HepG2 (cell line): ENCODE measurements around the gene HAUS2. TPM values are rescaled to one million over a fixed set of nuclear protein-coding genes. Genes with fewer than 3 reads are reported as not detected.

Source experiments
- ARNT ChIP-seq: fragments of 450-650 bp; IDR thresholded peaks from 2 replicates; pipeline ENCODE4 v1.6.1; 2017
- EP300 ChIP-seq, 3 experiments: sonication (generic) in 1 of 3; formaldehyde crosslinking in 1 of 3; IDR thresholded peaks; 2 replicates each; pipeline versions ENCODE4 v1.5.1 to v1.6.1; 2011 to 2020; ENCODE audit warnings: low read depth in 2 of 3, low read length in 2 of 3, borderline replicate concordance in 1 of 3, improper control_type of control experiment in 1 of 3, mild to moderate bottlenecking in 1 of 3, missing genetic modification reagents in 1 of 3, moderate library complexity in 1 of 3
- FOSL1 ChIP-seq: sonication (generic); formaldehyde crosslinking; IDR thresholded peaks from 2 replicates; pipeline ENCODE4 v1.9.0; 2021; ENCODE audit warnings: missing genetic modification reagents, borderline replicate concordance
- FOXM1 ChIP-seq: sonication (generic); formaldehyde crosslinking; IDR thresholded peaks from 2 replicates; pipeline ENCODE4 v1.5.0; 2020; ENCODE audit warnings: missing genetic modification reagents
- GFI1 ChIP-seq: sonication (generic); formaldehyde crosslinking; IDR thresholded peaks from 2 replicates; pipeline ENCODE4 v1.5.0; 2020; ENCODE audit warnings: missing genetic modification reagents, mild to moderate bottlenecking, borderline replicate concordance
- HOXA5 ChIP-seq: sonication (generic); formaldehyde crosslinking; IDR thresholded peaks from 2 replicates; pipeline ENCODE4 v1.4.0; 2020; ENCODE audit warnings: missing genetic modification reagents
- KDM5A ChIP-seq: fragments of 200-600 bp; sonication (generic); IDR thresholded peaks from 2 replicates; pipeline ENCODE4 v1.7.0; 2018; ENCODE audit warnings: antibody characterized with exemption, mild to moderate bottlenecking, low read length, borderline replicate concordance
- MAFG ChIP-seq: sonication (generic); formaldehyde crosslinking; IDR thresholded peaks from 2 replicates; pipeline ENCODE4 v1.5.1; 2020; ENCODE audit warnings: mild to moderate bottlenecking, missing genetic modification reagents
- SP4 ChIP-seq: sonication (generic); formaldehyde crosslinking; IDR thresholded peaks from 2 replicates; pipeline ENCODE4 v1.8.1; 2023; ENCODE audit warnings: mild to moderate bottlenecking, missing genetic modification reagents
- TBL1XR1 ChIP-seq: fragments of 150-350 bp; IDR thresholded peaks from 2 replicates; pipeline ENCODE4 v1.6.1; 2014; ENCODE audit warnings: borderline replicate concordance, low read length; ENCODE audit not compliant: partially characterized antibody
- ZFP90 ChIP-seq: sonication (generic); formaldehyde crosslinking; IDR thresholded peaks from 2 replicates; pipeline ENCODE4 v1.8.0; 2022; ENCODE audit warnings: missing genetic modification reagents, mild to moderate bottlenecking, inconsistent platforms, borderline replicate concordance
- ZNF224 ChIP-seq: sonication (generic); formaldehyde crosslinking; IDR thresholded peaks from 2 replicates; pipeline ENCODE4 v1.5.0; 2020; ENCODE audit warnings: mild to moderate bottlenecking, missing genetic modification reagents
- ZNF329 ChIP-seq: sonication (generic); formaldehyde crosslinking; IDR thresholded peaks from 2 replicates; pipeline ENCODE4 v1.9.0; 2021; ENCODE audit warnings: low read depth, mild to moderate bottlenecking, missing genetic modification reagents
- ZNF34 ChIP-seq: sonication (generic); formaldehyde crosslinking; IDR thresholded peaks from 2 replicates; pipeline ENCODE4 v1.4.0; 2020; ENCODE audit warnings: mild to moderate bottlenecking, missing genetic modification reagents, borderline replicate concordance
- ZNF501 ChIP-seq: sonication (generic); formaldehyde crosslinking; IDR thresholded peaks from 2 replicates; pipeline ENCODE4 v1.5.1; 2020; ENCODE audit warnings: mild to moderate bottlenecking, moderate library complexity, missing genetic modification reagents
- ZNF563 ChIP-seq: sonication (generic); formaldehyde crosslinking; IDR thresholded peaks from 2 replicates; pipeline ENCODE4 v1.8.0; 2022; ENCODE audit warnings: mild to moderate bottlenecking, moderate library complexity, missing genetic modification reagents
- ZZZ3 ChIP-seq: sonication (generic); formaldehyde crosslinking; IDR thresholded peaks from 2 replicates; pipeline ENCODE4 v1.4.0; 2020; ENCODE audit warnings: missing genetic modification reagents, mild to moderate bottlenecking, borderline replicate concordance
- polyA plus RNA-seq, 8 experiments: library from polyadenylated mRNA; depleted of rRNA in 3 of 8; stranded (reverse) in 7 of 8; unstranded in 1 of 8; fragments of >200 nt; fragmentation: Illumina TruSeq in 4 of 8; extraction: Trizol in 4 of 8; gene quantifications; 2 replicates each; pipeline versions ENCODE4 v1.2.1 to v1.2.3, GENCODE V29; 2011 to 2016; ENCODE audit warnings: low read depth in 4 of 8, missing spikeins in 1 of 8, mixed read lengths in 1 of 8; ENCODE audit not compliant: insufficient read depth in 1 of 8
- total RNA-seq, 5 experiments: library from RNA; depleted of rRNA; stranded (reverse); fragments of >200 nt; fragmentation: Illumina TruSeq; extraction: Trizol; gene quantifications; 2 replicates each; pipeline ENCODE4 v1.2.3, GENCODE V29; 2016; ENCODE audit warnings: low read depth in 1 of 5
- TF ChIP-seq, protein P1 (sequence below): sonication (generic); formaldehyde crosslinking; IDR thresholded peaks from 2 replicates; pipeline ENCODE4 v1.5.0; 2020; ENCODE audit warnings: mild to moderate bottlenecking, missing genetic modification reagents, borderline replicate concordance
- TF ChIP-seq, protein P2 (sequence below): IDR thresholded peaks from 2 replicates; pipeline ENCODE4 v1.6.1; 2016; ENCODE audit warnings: low read depth, borderline replicate concordance
- TF ChIP-seq, protein P3 (sequence below): sonication (generic); formaldehyde crosslinking; IDR thresholded peaks from 2 replicates; pipeline ENCODE4 v1.4.0; 2020; ENCODE audit warnings: missing genetic modification reagents
- TF ChIP-seq, protein P4 (sequence below): sonication (generic); formaldehyde crosslinking; IDR thresholded peaks from 2 replicates; pipeline ENCODE4 v1.8.1; 2023; ENCODE audit warnings: missing genetic modification reagents, inconsistent platforms, borderline replicate concordance

HAUS2 gene
- total and polyA plus RNA-seq, 2 of the 13 experiments (the other 11 are each of a cell fraction or from before 2014, with no cell fraction given), result 11.6 to 32.9 TPM

DNA sequence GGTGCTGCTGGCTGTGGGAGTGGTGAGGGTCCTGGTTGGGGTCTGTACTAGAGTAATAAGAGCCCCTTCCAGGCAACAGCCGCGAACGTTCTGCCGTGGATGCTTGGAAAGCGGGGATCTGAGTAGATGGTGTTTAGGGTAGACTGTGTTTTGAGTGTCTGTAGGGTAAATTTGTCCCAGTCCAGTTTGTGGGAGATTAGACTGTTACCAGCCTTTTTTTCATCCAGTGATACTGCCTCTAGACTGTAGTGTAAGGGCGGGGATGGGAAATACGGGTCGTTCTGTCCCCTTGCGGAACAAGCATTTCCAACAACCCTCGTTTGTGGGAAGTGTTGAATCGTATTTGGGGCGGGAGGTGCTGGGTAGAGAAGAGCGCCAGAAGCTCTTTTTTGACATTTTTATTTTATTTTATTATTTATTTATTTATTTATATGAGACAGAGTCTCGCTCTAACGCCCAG lies 424 bp downstream of the HAUS2 start (continued):
- TF ChIP-seq, protein P1, sequence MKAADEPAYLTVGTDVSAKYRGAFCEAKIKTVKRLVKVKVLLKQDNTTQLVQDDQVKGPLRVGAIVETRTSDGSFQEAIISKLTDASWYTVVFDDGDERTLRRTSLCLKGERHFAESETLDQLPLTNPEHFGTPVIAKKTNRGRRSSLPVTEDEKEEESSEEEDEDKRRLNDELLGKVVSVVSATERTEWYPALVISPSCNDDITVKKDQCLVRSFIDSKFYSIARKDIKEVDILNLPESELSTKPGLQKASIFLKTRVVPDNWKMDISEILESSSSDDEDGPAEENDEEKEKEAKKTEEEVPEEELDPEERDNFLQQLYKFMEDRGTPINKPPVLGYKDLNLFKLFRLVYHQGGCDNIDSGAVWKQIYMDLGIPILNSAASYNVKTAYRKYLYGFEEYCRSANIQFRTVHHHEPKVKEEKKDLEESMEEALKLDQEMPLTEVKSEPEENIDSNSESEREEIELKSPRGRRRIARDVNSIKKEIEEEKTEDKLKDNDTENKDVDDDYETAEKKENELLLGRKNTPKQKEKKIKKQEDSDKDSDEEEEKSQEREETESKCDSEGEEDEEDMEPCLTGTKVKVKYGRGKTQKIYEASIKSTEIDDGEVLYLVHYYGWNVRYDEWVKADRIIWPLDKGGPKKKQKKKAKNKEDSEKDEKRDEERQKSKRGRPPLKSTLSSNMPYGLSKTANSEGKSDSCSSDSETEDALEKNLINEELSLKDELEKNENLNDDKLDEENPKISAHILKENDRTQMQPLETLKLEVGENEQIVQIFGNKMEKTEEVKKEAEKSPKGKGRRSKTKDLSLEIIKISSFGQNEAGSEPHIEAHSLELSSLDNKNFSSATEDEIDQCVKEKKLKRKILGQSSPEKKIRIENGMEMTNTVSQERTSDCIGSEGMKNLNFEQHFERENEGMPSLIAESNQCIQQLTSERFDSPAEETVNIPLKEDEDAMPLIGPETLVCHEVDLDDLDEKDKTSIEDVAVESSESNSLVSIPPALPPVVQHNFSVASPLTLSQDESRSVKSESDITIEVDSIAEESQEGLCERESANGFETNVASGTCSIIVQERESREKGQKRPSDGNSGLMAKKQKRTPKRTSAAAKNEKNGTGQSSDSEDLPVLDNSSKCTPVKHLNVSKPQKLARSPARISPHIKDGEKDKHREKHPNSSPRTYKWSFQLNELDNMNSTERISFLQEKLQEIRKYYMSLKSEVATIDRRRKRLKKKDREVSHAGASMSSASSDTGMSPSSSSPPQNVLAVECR, result 0 out of 2 replicates have a peak, but pooled peaks have one; percentile 19
- TF ChIP-seq SP4 (CRISPR knock-in tag), result no peak
- no peak for TF ChIP-seq ZNF329 (CRISPR knock-in tag)
- TF ChIP-seq, protein P2, sequence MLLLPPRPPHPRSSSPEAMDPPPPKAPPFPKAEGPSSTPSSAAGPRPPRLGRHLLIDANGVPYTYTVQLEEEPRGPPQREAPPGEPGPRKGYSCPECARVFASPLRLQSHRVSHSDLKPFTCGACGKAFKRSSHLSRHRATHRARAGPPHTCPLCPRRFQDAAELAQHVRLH (CRISPR knock-in tag), result no peak
- TF ChIP-seq, protein P3, sequence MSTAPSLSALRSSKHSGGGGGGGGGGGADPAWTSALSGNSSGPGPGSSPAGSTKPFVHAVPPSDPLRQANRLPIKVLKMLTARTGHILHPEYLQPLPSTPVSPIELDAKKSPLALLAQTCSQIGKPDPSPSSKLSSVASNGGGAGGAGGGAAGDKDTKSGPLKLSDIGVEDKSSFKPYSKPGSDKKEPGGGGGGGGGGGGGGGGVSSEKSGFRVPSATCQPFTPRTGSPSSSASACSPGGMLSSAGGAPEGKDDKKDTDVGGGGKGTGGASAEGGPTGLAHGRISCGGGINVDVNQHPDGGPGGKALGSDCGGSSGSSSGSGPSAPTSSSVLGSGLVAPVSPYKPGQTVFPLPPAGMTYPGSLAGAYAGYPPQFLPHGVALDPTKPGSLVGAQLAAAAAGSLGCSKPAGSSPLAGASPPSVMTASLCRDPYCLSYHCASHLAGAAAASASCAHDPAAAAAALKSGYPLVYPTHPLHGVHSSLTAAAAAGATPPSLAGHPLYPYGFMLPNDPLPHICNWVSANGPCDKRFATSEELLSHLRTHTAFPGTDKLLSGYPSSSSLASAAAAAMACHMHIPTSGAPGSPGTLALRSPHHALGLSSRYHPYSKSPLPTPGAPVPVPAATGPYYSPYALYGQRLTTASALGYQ (CRISPR knock-in tag), result no peak
- no peak for TF ChIP-seq GFI1 (CRISPR knock-in tag)
- no peak for TF ChIP-seq ZNF563 (CRISPR knock-in tag)
- TF ChIP-seq ZNF34 (CRISPR knock-in tag), result 0 out of 2 replicates have a peak, but pooled peaks have one; percentile 57
- TF ChIP-seq FOXM1 (CRISPR knock-in tag), result no peak
- TF ChIP-seq ZFP90 (CRISPR knock-in tag), result no peak
- 0 out of 2 replicates have a peak, but pooled peaks have one; percentile 1 for TF ChIP-seq FOSL1
- TF ChIP-seq ARNT, result no peak
- TF ChIP-seq, protein P4, sequence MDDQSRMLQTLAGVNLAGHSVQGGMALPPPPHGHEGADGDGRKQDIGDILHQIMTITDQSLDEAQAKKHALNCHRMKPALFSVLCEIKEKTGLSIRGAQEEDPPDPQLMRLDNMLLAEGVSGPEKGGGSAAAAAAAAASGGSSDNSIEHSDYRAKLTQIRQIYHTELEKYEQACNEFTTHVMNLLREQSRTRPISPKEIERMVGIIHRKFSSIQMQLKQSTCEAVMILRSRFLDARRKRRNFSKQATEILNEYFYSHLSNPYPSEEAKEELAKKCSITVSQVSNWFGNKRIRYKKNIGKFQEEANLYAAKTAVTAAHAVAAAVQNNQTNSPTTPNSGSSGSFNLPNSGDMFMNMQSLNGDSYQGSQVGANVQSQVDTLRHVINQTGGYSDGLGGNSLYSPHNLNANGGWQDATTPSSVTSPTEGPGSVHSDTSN (CRISPR knock-in tag), result no peak
- TF ChIP-seq ZNF501 (CRISPR knock-in tag), result peak; percentile 11; the same call in 1 of the 2 replicates
- TF ChIP-seq HOXA5 (CRISPR knock-in tag), result no peak
- TF ChIP-seq EP300 (IDR thresholded peaks at IDR 0.05; ENCODE audit: low read depth in 2 of 2, low read length in 2 of 2), result peak in 1 of 2 experiments; percentile 30; a peak in 1 of 4 replicates
- no peak for TF ChIP-seq EP300 (CRISPR knock-in tag; IDR thresholded peaks at IDR 0.05; ENCODE audit: borderline replicate concordance)
- TF ChIP-seq ZNF224 (CRISPR knock-in tag), result no peak
- TF ChIP-seq KDM5A, result 0 out of 2 replicates have a peak, but pooled peaks have one; percentile 91
- 0 out of 2 replicates have a peak, but pooled peaks have one; percentile 15 for TF ChIP-seq ZZZ3 (CRISPR knock-in tag)
- TF ChIP-seq MAFG, result 0 out of 2 replicates have a peak, but pooled peaks have one; percentile 17
- no peak for TF ChIP-seq TBL1XR1
